GM23248 (cell line): ENCODE results near the gene ZW10.

Source experiments
- EZH2 ChIP-seq: fragments of 200-600 bp; sonication (generic); IDR thresholded peaks from 2 replicates; pipeline ENCODE4 v1.6.1; 2018; ENCODE audit warnings: antibody characterized with exemption, mild to moderate bottlenecking; ENCODE audit not compliant: insufficient read depth, poor library complexity, severe bottlenecking
- EZH2phosphoT487 ChIP-seq: fragments of 200-600 bp; sonication (generic); IDR thresholded peaks from 2 replicates; pipeline ENCODE4 v1.6.1; 2018; ENCODE audit warnings: antibody characterized with exemption, moderate library complexity, mild to moderate bottlenecking, low read depth; ENCODE audit not compliant: insufficient read depth

DNA sequence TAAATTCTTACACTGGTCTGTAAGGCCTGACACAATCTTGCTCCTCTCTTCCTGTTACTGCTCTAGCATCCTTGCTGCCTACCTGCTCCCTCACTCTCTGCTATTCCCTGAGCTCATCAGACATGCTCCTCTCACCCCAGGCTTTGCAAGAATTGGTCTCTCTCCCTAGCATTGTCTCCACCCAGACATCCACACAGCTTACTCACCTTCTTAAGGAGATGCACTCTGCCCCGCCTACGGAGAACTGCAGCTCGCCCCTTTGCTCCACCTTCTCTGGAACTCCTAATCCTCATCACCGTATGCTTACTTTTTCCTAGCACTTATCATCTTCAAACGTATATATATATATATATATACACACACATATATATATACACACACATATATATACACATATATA lies 44.0 kb downstream of the ZW10 start:
- TF ChIP-seq EZH2 (no peak), EZH2phosphoT487 (no peak)
